ENCODE data around the gene COX7A1. TPM values are rescaled to one million over a fixed set of nuclear protein-coding genes. Genes with fewer than 3 reads are reported as not detected.

The COX7A1 gene
- total RNA-seq, 1 experiment from 2014 or later = not detected

DNA sequence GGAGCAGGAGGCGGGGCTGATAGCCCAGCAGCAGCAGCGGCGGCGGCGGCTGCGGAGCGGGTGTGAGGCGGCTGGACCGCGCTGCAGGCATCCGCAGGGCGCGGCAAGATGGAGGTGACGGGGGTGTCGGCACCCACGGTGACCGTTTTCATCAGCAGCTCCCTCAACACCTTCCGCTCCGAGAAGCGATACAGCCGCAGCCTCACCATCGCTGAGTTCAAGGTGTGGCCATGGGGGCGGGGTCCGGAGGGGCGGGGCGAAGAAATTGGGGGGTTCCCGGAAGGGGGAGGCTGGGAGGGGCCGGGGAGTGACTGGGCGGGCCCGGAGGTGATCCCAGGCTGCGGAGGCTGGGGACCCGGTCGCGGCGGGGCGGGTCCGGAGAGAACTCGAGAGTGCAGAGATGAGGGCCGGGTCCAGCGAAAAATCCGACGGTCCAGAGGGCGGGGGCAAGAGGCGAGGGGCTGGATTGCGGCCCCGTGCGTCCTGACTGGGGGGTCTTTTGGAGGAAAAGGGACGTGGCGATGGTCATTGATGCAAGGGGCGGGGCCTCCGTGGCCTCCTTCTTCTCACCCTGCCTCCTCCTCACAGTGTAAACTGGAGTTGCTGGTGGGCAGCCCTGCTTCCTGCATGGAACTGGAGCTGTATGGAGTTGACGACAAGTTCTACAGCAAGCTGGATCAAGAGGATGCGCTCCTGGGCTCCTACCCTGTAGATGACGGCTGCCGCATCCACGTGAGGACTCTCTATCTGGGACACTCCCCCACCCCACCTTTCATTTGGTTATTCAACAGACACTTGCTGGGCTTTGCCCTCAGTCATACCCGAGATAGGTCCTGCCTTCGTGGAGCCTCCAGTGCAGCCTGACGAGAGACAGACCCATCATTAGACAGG lies 36.5 kb downstream of the COX7A1 start, which contains the start of gene TBCB:
TSS of gene TBCB (plus strand) at position 16 of the 891 bp plus-strand sequence. CDS start at position 109, 93 bp downstream.
- Histone ChIP-seq H3K9me3 (ENCODE audit: insufficient read depth, low read depth) (no peaks in the 10 kb centered on the region), H3K9me2 (ENCODE audit: insufficient read depth) (no peaks in the 10 kb centered on the region), H3K27me3 (ENCODE audit: insufficient read depth, low read depth) (no peaks in the 10 kb centered on the region), H3K27ac (peak within 1 kb of the TSS; percentile 67), H3K4me3 (peak within 1 kb of the TSS; percentile 100), H3K4me2 (peak within 1 kb of the TSS; percentile 88), H3K79me2 (ENCODE audit: low read depth) (peaks cover 24% of the 10 kb centered on the region), H3F3A (ENCODE audit: insufficient read depth, low read depth) (peaks cover 18% of the 10 kb centered on the region; the same call in 1 of the 2 replicates), H2AFZ (peak within 1 kb of the TSS; percentile 97), H4K20me1 (ENCODE audit: insufficient read depth) (no peaks in the 10 kb centered on the region; the same call in 1 of the 2 replicates), H3K4me1 (replicated peaks; ENCODE audit: insufficient read depth) (peaks cover 12% of the 10 kb centered on the region), H3K36me3 (ENCODE audit: low read depth) (no peaks in the 10 kb centered on the region)
- intact Hi-C loops (cut with micrococcal nuclease; ENCODE audit: unreplicated experiment) = loop anchor here (1.0 to 10.0 kb wide), 3 partner anchors 24 to 61 kb away; partner anchors contain the start of genes THAP8 and WDR62
- DNase-seq = peak in 1 of 2 experiments; percentile 79
- TF ChIP-seq, protein P1, sequence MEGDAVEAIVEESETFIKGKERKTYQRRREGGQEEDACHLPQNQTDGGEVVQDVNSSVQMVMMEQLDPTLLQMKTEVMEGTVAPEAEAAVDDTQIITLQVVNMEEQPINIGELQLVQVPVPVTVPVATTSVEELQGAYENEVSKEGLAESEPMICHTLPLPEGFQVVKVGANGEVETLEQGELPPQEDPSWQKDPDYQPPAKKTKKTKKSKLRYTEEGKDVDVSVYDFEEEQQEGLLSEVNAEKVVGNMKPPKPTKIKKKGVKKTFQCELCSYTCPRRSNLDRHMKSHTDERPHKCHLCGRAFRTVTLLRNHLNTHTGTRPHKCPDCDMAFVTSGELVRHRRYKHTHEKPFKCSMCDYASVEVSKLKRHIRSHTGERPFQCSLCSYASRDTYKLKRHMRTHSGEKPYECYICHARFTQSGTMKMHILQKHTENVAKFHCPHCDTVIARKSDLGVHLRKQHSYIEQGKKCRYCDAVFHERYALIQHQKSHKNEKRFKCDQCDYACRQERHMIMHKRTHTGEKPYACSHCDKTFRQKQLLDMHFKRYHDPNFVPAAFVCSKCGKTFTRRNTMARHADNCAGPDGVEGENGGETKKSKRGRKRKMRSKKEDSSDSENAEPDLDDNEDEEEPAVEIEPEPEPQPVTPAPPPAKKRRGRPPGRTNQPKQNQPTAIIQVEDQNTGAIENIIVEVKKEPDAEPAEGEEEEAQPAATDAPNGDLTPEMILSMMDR (conservative IDR thresholded peaks at IDR 0.05) = no peak
- no peak for TF ChIP-seq EZH2 (IDR thresholded peaks at IDR 0.05; ENCODE audit: low read depth)
- ChIA-PET CTCF (interaction anchor here (0.5 kb wide), 1 partner anchor 72 kb away, joined by 3 read pairs; no protein-coding TSS in a partner anchor), POLR2A (ENCODE audit: unreplicated experiment) (interaction anchor here (0.6 to 0.9 kb wide), 3 partner anchors 11 to 1604 kb away, joined by 3 to 9 read pairs (median 3); no protein-coding TSS in a partner anchor)
- BruUV-seq (replicated peaks) = no TSS peak

DNA sequence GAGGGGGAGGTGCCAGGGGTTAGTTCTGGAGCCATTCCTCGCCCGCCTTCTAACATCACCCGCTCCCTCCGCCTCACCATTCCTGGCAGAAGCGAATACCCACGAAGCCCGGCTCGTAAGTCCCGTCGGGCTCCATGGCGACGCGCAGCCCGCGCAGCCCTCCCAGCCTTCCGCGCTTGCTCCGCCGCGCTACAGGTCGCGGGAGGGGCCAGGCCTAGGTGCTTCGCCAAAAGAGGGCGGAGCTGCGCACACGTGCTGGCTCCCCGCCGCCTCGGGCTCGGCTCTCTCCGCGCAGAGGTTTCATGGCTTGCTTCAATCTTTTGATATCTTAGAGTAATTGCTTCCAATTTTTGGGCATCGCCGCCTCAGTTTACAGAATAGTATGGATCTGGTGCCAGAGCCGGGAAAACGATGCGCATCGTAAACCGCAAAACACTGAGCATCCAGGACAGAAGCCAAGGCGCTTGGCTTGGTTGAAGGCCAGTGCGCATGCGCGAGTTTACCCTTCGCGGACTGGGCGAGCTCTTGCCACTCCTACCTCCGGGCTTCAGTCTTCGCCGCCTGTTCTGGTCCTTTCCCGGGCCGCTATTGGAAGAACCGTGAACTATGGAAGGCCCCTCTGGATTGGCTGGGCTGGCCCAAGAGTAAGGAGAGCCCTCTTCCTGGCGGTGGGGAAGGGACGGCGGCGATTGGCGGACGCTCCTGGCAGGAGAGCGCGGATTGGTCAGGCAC lies 37.4 kb downstream of the COX7A1 start, which contains the start of gene POLR2I:
TSS of gene POLR2I (minus strand) at position 155 of the 732 bp plus-strand sequence. CDS start at position 136, 19 bp downstream.
- H2AFZ ChIP-seq = peak within 1 kb of the TSS; percentile 97
- ChIA-PET CTCF (interaction anchor here (0.5 kb wide), 1 partner anchor 71 kb away, joined by 3 read pairs; no protein-coding TSS in a partner anchor), POLR2A (ENCODE audit: unreplicated experiment) (interaction anchor here (0.6 to 0.9 kb wide), 5 partner anchors 10 to 1605 kb away, joined by 3 to 9 read pairs (median 6); partner anchors contain the start of gene ZNF146)
- H3K79me2 ChIP-seq (ENCODE audit: low read depth) = peaks cover 24% of the 10 kb centered on the region
- intact Hi-C loops (cut with micrococcal nuclease; ENCODE audit: unreplicated experiment) = loop anchor here (1.0 to 10.0 kb wide), 3 partner anchors 24 to 60 kb away; partner anchors contain the start of genes THAP8 and WDR62
- H3K9me3 ChIP-seq (ENCODE audit: insufficient read depth, low read depth) = no peaks in the 10 kb centered on the region
- peak within 1 kb of the TSS; percentile 67 for H3K27ac ChIP-seq
- peaks cover 12% of the 10 kb centered on the region for H3K4me1 ChIP-seq (replicated peaks; ENCODE audit: insufficient read depth)
- H3K27me3 ChIP-seq (ENCODE audit: insufficient read depth, low read depth) = no peaks in the 10 kb centered on the region
- H4K20me1 ChIP-seq (ENCODE audit: insufficient read depth) = no peaks in the 10 kb centered on the region; the same call in 1 of the 2 replicates
- H3K9me2 ChIP-seq (ENCODE audit: insufficient read depth) = no peaks in the 10 kb centered on the region
- peak within 1 kb of the TSS; percentile 88 for H3K4me2 ChIP-seq
- H3K36me3 ChIP-seq (ENCODE audit: low read depth) = no peaks in the 10 kb centered on the region
- peaks cover 18% of the 10 kb centered on the region; the same call in 1 of the 2 replicates for H3F3A ChIP-seq (ENCODE audit: insufficient read depth, low read depth)
- TF ChIP-seq EZH2 (IDR thresholded peaks at IDR 0.05; ENCODE audit: low read depth) = no peak
- TF ChIP-seq, protein P1 (conservative IDR thresholded peaks at IDR 0.05) = no peak
- no TSS peak for BruUV-seq (replicated peaks)
- DNase-seq = peak; percentile 99
- peak within 1 kb of the TSS; percentile 100 for H3K4me3 ChIP-seq

Data from PC-9 (cell line).